ENCODE measurements around the gene MAN2A2.

DNA sequence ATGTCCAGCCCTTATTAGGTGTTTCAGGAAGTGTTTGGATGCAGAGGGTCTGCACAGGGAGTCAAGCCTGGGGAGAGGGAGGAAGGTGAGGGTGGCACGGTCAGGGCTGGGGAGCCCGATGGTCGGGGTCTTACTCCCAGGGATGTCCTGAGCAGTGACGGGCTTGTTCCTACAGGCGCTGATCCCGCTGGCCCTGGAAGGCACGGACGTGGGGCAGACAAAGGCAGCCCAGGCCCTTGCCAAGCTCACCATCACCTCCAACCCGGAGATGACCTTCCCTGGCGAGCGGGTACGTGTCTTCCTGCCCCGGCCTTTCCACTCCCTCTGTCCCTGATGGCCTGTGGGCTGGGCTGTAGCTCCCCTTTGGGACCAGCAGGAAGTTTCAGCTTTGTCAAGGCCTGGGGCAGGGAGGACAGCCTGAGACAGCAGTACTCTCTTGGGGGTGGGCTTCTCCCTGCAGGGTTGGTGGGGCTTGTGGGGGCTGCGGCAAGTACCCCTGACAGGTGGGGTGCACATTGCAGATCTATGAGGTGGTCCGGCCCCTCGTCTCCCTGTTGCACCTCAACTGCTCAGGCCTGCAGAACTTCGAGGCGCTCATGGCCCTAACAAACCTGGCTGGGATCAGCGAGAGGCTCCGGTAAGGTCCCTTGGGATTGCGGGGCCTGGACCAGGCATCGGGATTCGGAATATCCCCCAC, 47.0 kb downstream of the MAN2A2 start:
- TF ChIP-seq, protein P1, sequence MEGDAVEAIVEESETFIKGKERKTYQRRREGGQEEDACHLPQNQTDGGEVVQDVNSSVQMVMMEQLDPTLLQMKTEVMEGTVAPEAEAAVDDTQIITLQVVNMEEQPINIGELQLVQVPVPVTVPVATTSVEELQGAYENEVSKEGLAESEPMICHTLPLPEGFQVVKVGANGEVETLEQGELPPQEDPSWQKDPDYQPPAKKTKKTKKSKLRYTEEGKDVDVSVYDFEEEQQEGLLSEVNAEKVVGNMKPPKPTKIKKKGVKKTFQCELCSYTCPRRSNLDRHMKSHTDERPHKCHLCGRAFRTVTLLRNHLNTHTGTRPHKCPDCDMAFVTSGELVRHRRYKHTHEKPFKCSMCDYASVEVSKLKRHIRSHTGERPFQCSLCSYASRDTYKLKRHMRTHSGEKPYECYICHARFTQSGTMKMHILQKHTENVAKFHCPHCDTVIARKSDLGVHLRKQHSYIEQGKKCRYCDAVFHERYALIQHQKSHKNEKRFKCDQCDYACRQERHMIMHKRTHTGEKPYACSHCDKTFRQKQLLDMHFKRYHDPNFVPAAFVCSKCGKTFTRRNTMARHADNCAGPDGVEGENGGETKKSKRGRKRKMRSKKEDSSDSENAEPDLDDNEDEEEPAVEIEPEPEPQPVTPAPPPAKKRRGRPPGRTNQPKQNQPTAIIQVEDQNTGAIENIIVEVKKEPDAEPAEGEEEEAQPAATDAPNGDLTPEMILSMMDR (conservative IDR thresholded peaks at IDR 0.05), result no peak
- TF ChIP-seq ZFX (IDR thresholded peaks at IDR 0.05), result no peak

All from C4-2B (cell line).